HEK293T (cell line): ENCODE data around the gene INPP4B.
A peak's percentile ranks its signal among the peaks of the same experiment; 100 is the strongest.

ENCODE experiments used
- CTCF ChIA-PET: fragments of 350-600 bp; formaldehyde crosslinking; extraction: SDS; loops from one replicate; lab custom pipeline; 2021; ENCODE audit warnings: antibody characterized with exemption, inconsistent platforms; lab: Yijun Ruan, JAX
- POLR2A ChIA-PET: fragments of 350-600 bp; formaldehyde crosslinking; extraction: SDS; loops from one replicate; lab custom pipeline; 2020; ENCODE audit warnings: antibody characterized with exemption, inconsistent platforms; lab: Yijun Ruan, JAX
- DNase-seq: peaks from one replicate; pipeline ENCODE4 v3.0.0; 2012; ENCODE audit warnings: mixed read lengths; ENCODE audit errors: extremely low spot score
- ARNT ChIP-seq: fragments of 450-650 bp; IDR thresholded peaks from 2 replicates; pipeline ENCODE4 v1.6.1; 2017; ENCODE audit warnings: mild to moderate bottlenecking
- BHLHE40 ChIP-seq: fragments of 450-650 bp; IDR thresholded peaks from 2 replicates; pipeline ENCODE4 v1.6.1; 2016; ENCODE audit warnings: mild to moderate bottlenecking, moderate library complexity, borderline replicate concordance
- CTBP1 ChIP-seq: fragments of 450-650 bp; IDR thresholded peaks from 2 replicates; pipeline ENCODE4 v1.6.1; 2016; ENCODE audit warnings: borderline replicate concordance
- ELF4 ChIP-seq: fragments of 450-650 bp; IDR thresholded peaks from 2 replicates; pipeline ENCODE4 v1.6.1; 2017; ENCODE audit warnings: antibody characterized with exemption
- FOXK2 ChIP-seq: fragments of 450-650 bp; IDR thresholded peaks from 2 replicates; pipeline ENCODE4 v1.6.1; 2016; ENCODE audit warnings: mild to moderate bottlenecking
- FOXM1 ChIP-seq: fragments of 450-650 bp; IDR thresholded peaks from 2 replicates; pipeline ENCODE4 v1.6.1; 2017; ENCODE audit warnings: mild to moderate bottlenecking, borderline replicate concordance
- HDGF ChIP-seq: fragments of 450-650 bp; IDR thresholded peaks from 2 replicates; pipeline ENCODE4 v1.6.1; 2017; ENCODE audit warnings: antibody characterized with exemption, borderline replicate concordance
- L3MBTL2 ChIP-seq: fragments of 450-650 bp; conservative IDR thresholded peaks from 2 replicates; pipeline ENCODE4 v1.6.1; 2016; ENCODE audit warnings: mild to moderate bottlenecking
- LEF1 ChIP-seq: fragments of 450-650 bp; IDR thresholded peaks from 2 replicates; pipeline ENCODE4 v1.6.1; 2017; ENCODE audit warnings: mild to moderate bottlenecking, borderline replicate concordance
- NFRKB ChIP-seq: fragments of 450-650 bp; IDR thresholded peaks from 2 replicates; pipeline ENCODE4 v1.6.1; 2016; ENCODE audit warnings: mild to moderate bottlenecking, moderate library complexity
- SP1 ChIP-seq: fragments of 450-650 bp; IDR thresholded peaks from 2 replicates; pipeline ENCODE4 v1.6.1; 2017
- SUZ12 ChIP-seq: fragments of 450-650 bp; IDR thresholded peaks from 2 replicates; pipeline ENCODE4 v1.6.1; 2016; ENCODE audit warnings: mild to moderate bottlenecking
- TARDBP ChIP-seq: fragments of 450-650 bp; IDR thresholded peaks from 2 replicates; pipeline ENCODE4 v1.6.1; 2016
- ZNF384 ChIP-seq: fragments of 450-650 bp; IDR thresholded peaks from 2 replicates; pipeline ENCODE4 v1.6.1; 2016
- TF ChIP-seq, protein P1 (sequence below): fragments of 450-650 bp; IDR thresholded peaks from 2 replicates; pipeline ENCODE4 v1.6.1; 2016

Gene INPP4B

DNA sequence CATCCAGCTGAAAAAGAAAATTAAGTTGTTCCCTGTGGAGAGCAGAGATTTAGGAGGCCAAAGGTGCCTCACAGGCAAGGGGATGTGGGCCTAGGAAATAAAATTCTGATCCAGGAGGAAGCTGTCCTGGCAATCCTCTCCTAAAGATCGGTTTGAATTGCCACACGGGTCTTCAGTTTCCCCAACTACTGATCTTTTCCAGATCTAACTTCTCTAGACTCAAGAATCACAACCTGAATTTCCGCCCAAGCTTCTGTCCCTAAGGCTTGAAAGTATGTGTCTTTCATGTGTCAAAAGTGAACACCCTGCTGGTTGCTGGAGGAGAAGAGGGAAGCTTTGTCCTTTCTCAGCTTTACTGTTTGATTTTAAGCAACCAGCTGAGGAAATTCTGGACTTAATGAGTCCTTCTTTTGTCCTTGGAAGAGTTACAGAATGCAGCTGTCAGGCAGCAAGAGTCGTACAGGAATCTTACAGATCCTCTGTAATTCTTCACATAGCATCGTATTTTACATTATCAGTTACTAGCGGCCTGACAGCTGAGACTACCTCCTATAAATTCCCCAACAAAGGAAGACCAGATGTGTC lies 93.8 kb downstream of the INPP4B start:
- TF ChIP-seq L3MBTL2 (no peak), CTBP1 (no peak), LEF1 (no peak), NFRKB (no peak)
- TF ChIP-seq, protein P1, sequence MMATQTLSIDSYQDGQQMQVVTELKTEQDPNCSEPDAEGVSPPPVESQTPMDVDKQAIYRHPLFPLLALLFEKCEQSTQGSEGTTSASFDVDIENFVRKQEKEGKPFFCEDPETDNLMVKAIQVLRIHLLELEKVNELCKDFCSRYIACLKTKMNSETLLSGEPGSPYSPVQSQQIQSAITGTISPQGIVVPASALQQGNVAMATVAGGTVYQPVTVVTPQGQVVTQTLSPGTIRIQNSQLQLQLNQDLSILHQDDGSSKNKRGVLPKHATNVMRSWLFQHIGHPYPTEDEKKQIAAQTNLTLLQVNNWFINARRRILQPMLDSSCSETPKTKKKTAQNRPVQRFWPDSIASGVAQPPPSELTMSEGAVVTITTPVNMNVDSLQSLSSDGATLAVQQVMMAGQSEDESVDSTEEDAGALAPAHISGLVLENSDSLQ, result no peak
- ChIA-PET POLR2A (no interaction called here), CTCF (no interaction called here)
- DNase-seq, result no peak

DNA sequence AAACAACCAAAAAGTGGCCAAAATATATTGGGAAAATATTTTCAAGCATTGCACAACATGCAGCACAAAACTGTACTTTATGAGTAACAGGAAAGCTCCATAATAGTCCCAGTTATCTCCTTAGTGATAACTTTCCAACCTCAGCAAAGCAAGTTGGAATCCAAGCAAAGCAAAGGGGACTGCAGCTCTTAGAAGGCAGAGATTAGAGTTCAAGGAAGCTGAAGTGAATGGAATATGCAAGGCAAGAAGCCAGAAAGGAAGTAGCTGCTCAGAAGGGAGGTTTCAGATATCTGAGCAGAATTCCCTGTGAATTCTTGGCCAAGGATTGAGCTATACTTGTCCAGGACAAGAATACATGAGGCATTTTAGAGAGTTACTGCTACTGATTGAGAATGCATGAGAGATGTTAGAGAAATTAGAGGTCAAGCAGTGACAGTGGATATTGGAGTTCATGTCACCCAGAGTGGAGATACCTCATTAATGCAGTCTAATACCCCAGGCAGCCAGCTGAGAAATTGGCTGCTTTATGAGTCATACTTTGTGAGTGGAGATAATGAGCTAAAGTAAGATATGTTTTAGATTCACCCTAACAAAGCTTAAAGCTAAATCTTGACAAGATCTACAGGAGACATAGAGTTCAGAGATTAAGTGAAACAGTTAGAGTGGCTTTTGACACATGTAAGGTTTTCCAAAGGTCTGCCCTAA lies 102.8 kb downstream of the INPP4B start:
- no peak for DNase-seq
- CTCF ChIA-PET, result no interaction called here
- TF ChIP-seq ARNT (no peak), SP1 (no peak), HDGF (no peak), NFRKB (no peak), TARDBP (no peak), LEF1 (no peak), L3MBTL2 (no peak), FOXM1 (no peak), FOXK2 (no peak), ELF4 (no peak), CTBP1 (no peak)
- POLR2A ChIA-PET, result no interaction called here

DNA sequence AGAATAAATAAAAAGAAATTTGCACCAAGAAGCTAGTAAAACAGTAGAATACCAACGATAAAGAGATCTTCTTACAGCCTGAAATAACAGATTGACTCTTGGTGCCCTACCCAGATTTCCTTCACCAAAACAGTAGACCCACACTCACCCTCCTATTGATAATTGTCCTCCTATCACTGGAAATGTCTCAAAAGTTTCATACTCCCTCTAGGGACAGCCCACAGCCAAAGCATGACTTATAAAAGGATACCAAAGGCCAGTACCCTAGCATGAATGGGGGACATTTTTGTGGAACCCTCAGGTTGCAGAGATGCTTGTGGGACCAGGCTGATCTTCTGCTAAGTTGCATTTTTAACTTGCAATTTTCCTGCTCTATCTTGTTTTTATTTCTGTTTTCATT lies 104.1 kb downstream of the INPP4B start:
- POLR2A ChIA-PET, result no interaction called here
- CTCF ChIA-PET, result no interaction called here
- DNase-seq, result peak; percentile 6
- TF ChIP-seq TARDBP, result no peak
- TF ChIP-seq NFRKB, result no peak
- TF ChIP-seq L3MBTL2, result no peak
- TF ChIP-seq CTBP1, result no peak
- no peak for TF ChIP-seq FOXM1
- no peak for TF ChIP-seq FOXK2
- no peak for TF ChIP-seq SUZ12
- no peak for TF ChIP-seq ZNF384

DNA sequence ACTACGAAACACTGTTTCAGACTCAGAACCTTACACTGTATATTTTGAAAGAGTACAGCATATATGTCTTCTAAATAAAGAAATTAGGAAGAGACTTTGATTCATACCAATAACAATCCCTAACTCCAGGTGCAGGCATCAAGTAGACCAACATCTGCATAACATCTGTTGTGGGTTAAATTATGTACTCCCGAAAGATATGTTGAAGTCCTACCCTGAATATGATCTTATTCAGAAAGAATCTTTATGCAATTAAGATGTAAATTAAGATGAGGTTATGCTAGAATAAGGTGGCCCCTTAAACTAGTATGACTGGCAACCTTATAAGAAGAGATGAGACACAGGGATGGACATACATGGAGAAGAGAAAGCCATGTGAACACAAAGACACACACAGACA lies 117.9 kb downstream of the INPP4B start:
- TF ChIP-seq ZNF384 (no peak), ELF4 (no peak), LEF1 (no peak), BHLHE40 (no peak), CTBP1 (no peak), SUZ12 (no peak), L3MBTL2 (no peak)
- CTCF ChIA-PET, result no interaction called here
- DNase-seq, result no peak
- POLR2A ChIA-PET, result no interaction called here

DNA sequence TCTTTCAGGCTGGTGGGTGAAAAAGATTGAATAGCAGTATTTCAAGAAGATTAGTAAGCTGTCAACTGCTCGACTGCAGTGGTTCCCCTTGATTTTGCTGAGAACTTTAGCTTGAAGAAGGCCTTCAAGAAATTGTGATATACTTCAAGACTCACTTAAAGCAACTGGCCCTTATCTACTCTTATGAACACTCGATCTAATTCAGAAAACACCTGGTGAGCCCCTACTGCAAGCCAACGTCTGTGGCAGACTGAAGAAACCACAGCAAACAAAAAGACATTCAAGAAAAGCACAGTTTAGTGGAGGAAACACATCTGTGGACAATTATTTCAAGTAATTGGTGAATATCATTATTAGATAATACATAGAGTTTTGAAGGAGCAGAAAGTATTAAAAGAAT lies 119.0 kb downstream of the INPP4B start:
- ChIA-PET CTCF (no interaction called here), POLR2A (no interaction called here)
- TF ChIP-seq ARNT, result no peak
- TF ChIP-seq SUZ12, result no peak
- TF ChIP-seq SP1, result no peak
- TF ChIP-seq, protein P1, result no peak
- TF ChIP-seq ELF4, result no peak
- TF ChIP-seq LEF1, result no peak
- no peak for TF ChIP-seq ZNF384
- no peak for TF ChIP-seq BHLHE40
- TF ChIP-seq TARDBP, result no peak
- TF ChIP-seq FOXM1, result no peak
- no peak for TF ChIP-seq FOXK2
- no peak for TF ChIP-seq L3MBTL2
- TF ChIP-seq NFRKB, result no peak
- TF ChIP-seq CTBP1, result no peak
- no peak for TF ChIP-seq HDGF
- no peak for DNase-seq

DNA sequence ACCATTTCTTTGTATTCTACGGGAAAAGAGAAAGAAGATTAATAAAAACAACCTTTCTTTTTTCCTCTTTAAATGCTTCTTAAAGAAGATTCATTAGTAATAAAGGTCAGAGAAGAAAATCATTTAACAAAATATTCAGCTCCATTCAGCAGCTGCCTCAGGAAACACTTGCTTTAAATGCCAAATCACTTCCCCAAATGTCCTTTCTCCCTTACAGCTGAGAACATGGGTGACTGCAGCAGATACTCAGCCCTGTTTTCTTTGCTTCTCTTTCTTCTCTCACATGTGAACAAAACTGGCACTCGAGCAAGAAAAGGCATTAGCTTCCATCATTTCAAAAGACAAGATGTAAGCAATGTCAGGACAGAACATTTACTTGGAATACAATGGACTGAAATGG lies 120.2 kb downstream of the INPP4B start:
- no peak for DNase-seq
- ChIA-PET CTCF (no interaction called here), POLR2A (no interaction called here)
- TF ChIP-seq NFRKB (no peak), FOXM1 (no peak)

DNA sequence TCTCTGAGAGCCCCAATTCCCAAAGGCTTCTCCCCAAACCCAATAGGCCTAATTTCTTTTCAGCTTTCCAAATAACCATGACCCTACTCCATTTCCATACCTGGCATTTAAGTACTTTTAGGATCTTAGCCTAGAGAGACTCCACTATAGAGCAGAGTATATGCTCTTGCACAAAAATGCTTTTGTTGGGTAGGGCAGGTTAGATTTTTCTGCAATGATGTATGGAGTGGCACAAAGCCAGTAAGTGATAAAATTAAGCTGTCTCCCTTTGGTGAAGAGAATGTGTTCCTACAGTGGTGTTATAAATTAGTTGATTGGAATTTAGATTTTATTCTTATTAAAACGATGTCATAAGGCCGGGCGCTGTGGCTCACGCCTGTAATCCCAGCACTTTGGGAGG lies 124.9 kb downstream of the INPP4B start:
- TF ChIP-seq BHLHE40 (no peak), L3MBTL2 (no peak), FOXK2 (no peak), NFRKB (no peak)
- ChIA-PET CTCF (no interaction called here), POLR2A (no interaction called here)
- no peak for DNase-seq
